T-cell (primary cell): ENCODE data around the gene CELF1. TPM values are rescaled to one million over a fixed set of nuclear protein-coding genes. Genes with fewer than 3 reads are reported as not detected.

ENCODE experiments used
- total RNA-seq, 35 experiments: library from RNA in 6 of 35; stranded (reverse) in 6 of 35; fragments of 120-200 nt in 1 of 35; gene quantifications; one replicate each; pipeline versions ENCODE4 v1.2.1 to v1.2.4 and lab custom pipeline; 2013 to 2026

The CELF1 gene
- total RNA-seq, 5 donors from 2014 or later (not counting 1 experiment from before 2014, with no cell fraction given): 109 to 124 (median 123) TPM

Other genes starting within 250 kb of the CELF1 start
- gene MYBPC3, start 200.4 kb downstream of the CELF1 start, total RNA-seq: not detected
- 1 to 10 TPM; 1.8 to 5.8 (median 2.1) TPM for gene SPI1, start 174.6 kb downstream of the CELF1 start, total RNA-seq
- gene SLC39A13, start 144.5 kb downstream of the CELF1 start, total RNA-seq: 10 to 100 TPM; 45.6 to 67.0 (median 65.2) TPM
- gene PSMC3, start 126.7 kb downstream of the CELF1 start, total RNA-seq: 10 to 100 TPM; 48.6 to 64.4 (median 55.0) TPM
- gene RAPSN, start 104.0 kb downstream of the CELF1 start, total RNA-seq: 1 to 10 TPM; 1.1 to 3.4 (median 1.4) TPM
- 10 to 100 TPM; 14.9 to 25.3 (median 25.0) TPM for gene PTPMT1, start 12.5 kb upstream of the CELF1 start, total RNA-seq
- gene KBTBD4, start 25.8 kb upstream of the CELF1 start, total RNA-seq: 10 to 100 TPM; 19.1 to 23.6 (median 21.6) TPM
- 100 to 1,000 TPM in 1 of 5 donors, 10 to 100 TPM in 4; 69.1 to 105 (median 76.1) TPM for gene NDUFS3, start 25.9 kb upstream of the CELF1 start, total RNA-seq
- gene FAM180B, start 33.5 kb upstream of the CELF1 start, total RNA-seq: under 1 TPM in 3 of 5 donors, not detected in 2; 0.20 to 0.51 (median 0.28) TPM
- 1 to 10 TPM in 3 of 5 donors, under 1 TPM in 2; 0.53 to 2.0 (median 1.5) TPM for gene C1QTNF4, start 41.3 kb upstream of the CELF1 start, total RNA-seq
- 10 to 100 TPM; 20.4 to 32.1 (median 26.7) TPM for gene MTCH2, start 89.4 kb upstream of the CELF1 start, total RNA-seq
- 10 to 100 TPM in 1 of 5 donors, 1 to 10 TPM in 4; 6.0 to 10.4 (median 8.8) TPM for gene AGBL2, start 162.2 kb upstream of the CELF1 start, total RNA-seq
- 100 to 1,000 TPM; 249 to 308 (median 276) TPM for gene FNBP4, start 214.2 kb upstream of the CELF1 start, total RNA-seq